Thyroid gland (tissue), 4 donors: Measurements from ENCODE around the gene ZNF622. TPM values are rescaled to one million over a fixed set of nuclear protein-coding genes. Genes with fewer than 3 reads are reported as not detected.

ENCODE experiments used
- DNase-seq, 2 donors: peaks; one replicate each; pipeline ENCODE4 v3.0.0-alpha.2; 2019
- H3K27ac ChIP-seq, 3 donors: fragments of 200-600 bp; sonication (generic); 1 replicate in 2 of 3; 2 replicates in 1 of 3; pipeline ENCODE4 v1.5.1; 2016 to 2019; ENCODE audit warnings: mild to moderate bottlenecking in 1 of 3, moderate library complexity in 1 of 3
- H3K27me3 ChIP-seq: fragments of 200-600 bp; sonication (generic); one replicate; pipeline ENCODE4 v1.5.1; 2019
- H3K36me3 ChIP-seq, 2 donors: fragments of 200-600 bp; sonication (generic); one replicate each; pipeline ENCODE4 v1.5.1; 2016 to 2019
- H3K4me1 ChIP-seq, 2 donors: fragments of 200-600 bp; sonication (generic); one replicate each; pipeline ENCODE4 v1.5.1; 2017 to 2019
- H3K4me3 ChIP-seq, 3 donors: fragments of 200-600 bp; sonication (generic); replicated peaks in 1 of 3; 1 replicate in 2 of 3; 2 replicates in 1 of 3; pipeline ENCODE4 v1.5.1; 2016; ENCODE audit warnings: mild to moderate bottlenecking in 1 of 3
- H3K9me3 ChIP-seq: fragments of 200-600 bp; sonication (generic); one replicate; pipeline ENCODE4 v1.5.1; 2017
- CTCF ChIP-seq, 6 experiments: fragments of 200-600 bp in 3 of 6; fragments of 450-650 bp in 3 of 6; sonication (generic) in 3 of 6; IDR thresholded peaks; one replicate each; pipeline ENCODE4 v1.5.1; 2016 to 2019; ENCODE audit warnings: antibody characterized with exemption in 6 of 6, mild to moderate bottlenecking in 2 of 6, inconsistent platforms in 1 of 6, moderate library complexity in 1 of 6
- POLR2A ChIP-seq, 2 donors: fragments of 450-650 bp; IDR thresholded peaks; one replicate each; pipeline ENCODE4 v1.6.1; 2017; ENCODE audit warnings: antibody characterized with exemption in 2 of 2, mild to moderate bottlenecking in 2 of 2, moderate library complexity in 1 of 2
- WGBS, 2 donors: methylation state at CpG; one replicate each; pipeline ENCODE4 v1.1.5; 2017; 5-methylcytosine and 5-hydroxymethylcytosine counted together
- intact Hi-C: fragments of 100-400 bp; cut with DNase I; formaldehyde crosslinking; loops from one replicate; pipeline ENCODE4 v1.15.1; 2023
- total RNA-seq, 4 donors: library from RNA; depleted of rRNA; stranded (reverse); fragments of >200 nt; gene quantifications; one replicate each; pipeline ENCODE4 v1.2.3, GENCODE V29; 2016

ZNF622 gene
- total RNA-seq, 4 donors from 2014 or later, result 24.3 to 30.9 (median 28.1) TPM

GRCh38 chr5:16406023-16406422 lies 59.6 kb downstream of the ZNF622 start:
- WGBS, 2 donors, result 88 to 90% methylated on average over 3 of the region's 3 CpGs
- H3K27ac ChIP-seq, result no peak overlapping the region
- no peaks in the 10 kb centered on the region for H3K27me3 ChIP-seq
- TF ChIP-seq POLR2A (IDR thresholded peaks at IDR 0.05) (no peak), CTCF (IDR thresholded peaks at IDR 0.05) (no peak)
- intact Hi-C loops, result no loop called here
- DNase-seq, result no peak
- no peak overlapping the region for H3K4me3 ChIP-seq
- no peaks in the 10 kb centered on the region for H3K36me3 ChIP-seq
- no peaks in the 10 kb centered on the region for H3K9me3 ChIP-seq
- no peaks in the 10 kb centered on the region for H3K4me1 ChIP-seq

Other genes starting within 250 kb of the ZNF622 start
- gene RETREG1, start 151.2 kb upstream of the ZNF622 start, total RNA-seq, result 10 to 100 TPM; 14.8 to 22.1 (median 17.9) TPM